ENCODE measurements around the gene RNF152.

DNA sequence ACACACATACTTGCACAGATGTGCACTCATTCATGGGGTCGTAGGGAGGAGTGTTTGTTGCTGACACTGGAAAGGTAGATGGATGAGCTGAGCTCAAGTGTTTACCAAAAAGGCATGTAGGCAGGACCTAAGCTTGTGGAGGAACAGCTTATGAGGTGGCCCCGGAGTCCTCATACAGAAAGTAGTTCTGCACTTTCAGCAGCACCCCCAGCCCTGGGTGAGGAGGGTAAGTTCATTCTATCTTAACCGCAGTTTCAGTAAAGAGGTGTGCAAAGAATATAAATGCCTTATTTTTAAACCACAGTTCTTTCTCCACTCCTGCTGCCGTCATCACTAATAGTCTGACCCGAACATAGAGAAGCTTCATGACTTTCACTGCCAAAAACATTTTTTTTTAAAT, 31.7 kb upstream of the RNF152 start:
- TF ChIP-seq, protein P1, sequence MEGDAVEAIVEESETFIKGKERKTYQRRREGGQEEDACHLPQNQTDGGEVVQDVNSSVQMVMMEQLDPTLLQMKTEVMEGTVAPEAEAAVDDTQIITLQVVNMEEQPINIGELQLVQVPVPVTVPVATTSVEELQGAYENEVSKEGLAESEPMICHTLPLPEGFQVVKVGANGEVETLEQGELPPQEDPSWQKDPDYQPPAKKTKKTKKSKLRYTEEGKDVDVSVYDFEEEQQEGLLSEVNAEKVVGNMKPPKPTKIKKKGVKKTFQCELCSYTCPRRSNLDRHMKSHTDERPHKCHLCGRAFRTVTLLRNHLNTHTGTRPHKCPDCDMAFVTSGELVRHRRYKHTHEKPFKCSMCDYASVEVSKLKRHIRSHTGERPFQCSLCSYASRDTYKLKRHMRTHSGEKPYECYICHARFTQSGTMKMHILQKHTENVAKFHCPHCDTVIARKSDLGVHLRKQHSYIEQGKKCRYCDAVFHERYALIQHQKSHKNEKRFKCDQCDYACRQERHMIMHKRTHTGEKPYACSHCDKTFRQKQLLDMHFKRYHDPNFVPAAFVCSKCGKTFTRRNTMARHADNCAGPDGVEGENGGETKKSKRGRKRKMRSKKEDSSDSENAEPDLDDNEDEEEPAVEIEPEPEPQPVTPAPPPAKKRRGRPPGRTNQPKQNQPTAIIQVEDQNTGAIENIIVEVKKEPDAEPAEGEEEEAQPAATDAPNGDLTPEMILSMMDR (IDR thresholded peaks at IDR 0.05; ENCODE audit: low read length): no peak
- TF ChIP-seq EZH2 (IDR thresholded peaks at IDR 0.05; ENCODE audit: borderline replicate concordance, low read length): no peak
